Adrenal gland (tissue), 12 donors: ENCODE data around the gene AMZ1. TPM values are rescaled to one million over a fixed set of nuclear protein-coding genes. Genes with fewer than 3 reads are reported as not detected.
A peak's percentile ranks its signal among the peaks of the same experiment; 100 is the strongest.

Source experiments
- DNase-seq, 7 donors: peaks; one replicate each; pipeline ENCODE4 v3.0.0-alpha.2; 2019 to 2020
- H3K27ac ChIP-seq, 5 donors: fragments of 200-600 bp; sonication (generic) in 4 of 5; 1 replicate in 3 of 5; 2 replicates in 2 of 5; pipeline versions ENCODE4 v1.5.1 to v1.8.0; 2016 to 2020; ENCODE audit warnings: mild to moderate bottlenecking in 1 of 5
- H3K27me3 ChIP-seq: fragments of 200-600 bp; 2 replicates; pipeline ENCODE4 v1.8.0; 2021
- H3K36me3 ChIP-seq, 2 donors: fragments of 200-600 bp; replicated peaks in 1 of 2; 1 replicate in 1 of 2; 2 replicates in 1 of 2; pipeline versions ENCODE4 v1.5.1 to v1.8.0; 2018 to 2022
- H3K4me1 ChIP-seq, 2 donors: fragments of 200-600 bp; replicated peaks in 1 of 2; 1 replicate in 1 of 2; 2 replicates in 1 of 2; pipeline versions ENCODE4 v1.5.1 to v1.8.0; 2018 to 2021
- H3K4me3 ChIP-seq, 4 donors: fragments of 200-600 bp; sonication (generic) in 3 of 4; one replicate each; pipeline ENCODE4 v1.5.1; 2016 to 2018
- H3K9me3 ChIP-seq, 3 donors: fragments of 200-600 bp; sonication (generic) in 1 of 3; replicated peaks in 1 of 3; 1 replicate in 2 of 3; 2 replicates in 1 of 3; pipeline versions ENCODE4 v1.5.1 to v1.8.0; 2016 to 2021
- POLR2A ChIP-seq, 2 donors: fragments of 450-650 bp; IDR thresholded peaks; one replicate each; pipeline ENCODE4 v1.6.1; 2017; ENCODE audit warnings: antibody characterized with exemption in 2 of 2, mild to moderate bottlenecking in 2 of 2, moderate library complexity in 1 of 2
- WGBS, 4 donors: extraction: QIAGEN DNeasy Blood & Tissue Kit in 2 of 4; methylation state at CpG; one replicate each; pipeline versions ENCODE4 v1.1.5 to v1.1.7; 2013 to 2017; 5-methylcytosine and 5-hydroxymethylcytosine counted together
- intact Hi-C, 2 donors: fragments of 100-400 bp; cut with DNase I; formaldehyde crosslinking; loops; one replicate each; pipeline versions ENCODE4 v1.14.1 to v1.15.0; 2022 to 2023
- polyA plus RNA-seq, 3 donors: library from polyadenylated mRNA; stranded (reverse); fragments of 200-250 nt in 2 of 3; fragments of 350-450 nt in 1 of 3; fragmentation: Illumina TruSeq in 1 of 3; extraction: RNeasy Lipid Tissue Mini Kit (QIAGEN cat#74804) in 1 of 3; gene quantifications; one replicate each; pipeline ENCODE4 v1.2.3, GENCODE V29; 2013 to 2014
- total RNA-seq, 9 donors: library from RNA; depleted of rRNA in 4 of 9; stranded (reverse); fragments of >200 nt in 4 of 9; fragments of 120-200 nt in 1 of 9; fragmentation: NEBNext Ultra II Directional in 1 of 9; extraction: Animal tissue kit (Norgen Biotek cat#: 25700) in 1 of 9; gene quantifications; one replicate each; pipeline versions ENCODE4 v1.1.0 to v1.2.4, GENCODE V29; 2013 to 2023
- TF ChIP-seq, protein P1 (sequence below), 6 experiments: fragments of 450-650 bp in 4 of 6; fragments of 200-600 bp in 2 of 6; sonication (generic) in 1 of 6; IDR thresholded peaks; 1 replicate in 5 of 6; 2 replicates in 1 of 6; pipeline versions ENCODE4 v1.5.1 to v1.8.0; 2016 to 2021; ENCODE audit warnings: antibody characterized with exemption in 6 of 6, mild to moderate bottlenecking in 2 of 6, moderate library complexity in 1 of 6
- donor health status: healthy with polysubstance abuse.
- donor health status: Bipolar disorder and iron deficiency.
- donor health status: DM: yes; HTN: yes; CAD: no.
- donor health status: DM: no; HTN: no; CAD: no.
- donor health status: DM: no; HTN: no; CAD: no.
- donor health status: DM: yes; HTN: yes; CAD: no.

AMZ1 gene
- total and polyA plus RNA-seq, 12 donors, result 0.06 to 0.36 (median 0.11) TPM; not detected in 6

DNA sequence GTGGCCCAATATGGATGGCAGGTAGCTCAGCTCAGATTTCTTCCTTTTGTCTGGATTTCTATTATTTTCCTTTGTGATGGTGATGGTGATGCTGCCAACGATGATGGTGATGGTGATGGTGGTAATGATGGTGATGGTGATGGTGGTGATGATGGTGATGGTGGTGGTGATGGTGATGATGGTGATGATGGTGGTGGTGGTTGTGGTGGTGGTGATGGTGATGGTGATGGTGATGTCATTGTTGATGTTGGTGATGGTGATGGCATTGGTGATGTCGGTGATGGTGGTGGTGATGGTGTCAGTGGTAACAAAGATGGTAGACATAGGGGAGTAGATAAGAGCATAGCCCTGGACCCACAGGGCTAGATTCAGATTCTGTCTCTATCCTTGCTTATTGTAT, 30.8 kb upstream of the AMZ1 start:
- Histone ChIP-seq H3K27me3 (no peaks in the 10 kb centered on the region), H3K36me3 (peaks cover 0 to 37% of the 10 kb centered on the region in 2 donors), H3K9me3 (no peaks in the 10 kb centered on the region), H3K4me3 (no peak overlapping the region), H3K4me1 (no peaks in the 10 kb centered on the region), H3K27ac (no peak overlapping the region)
- 77 to 100% (median 95%) methylated on average over 2 of the region's 2 CpGs for WGBS, 4 donors
- TF ChIP-seq, protein P1, sequence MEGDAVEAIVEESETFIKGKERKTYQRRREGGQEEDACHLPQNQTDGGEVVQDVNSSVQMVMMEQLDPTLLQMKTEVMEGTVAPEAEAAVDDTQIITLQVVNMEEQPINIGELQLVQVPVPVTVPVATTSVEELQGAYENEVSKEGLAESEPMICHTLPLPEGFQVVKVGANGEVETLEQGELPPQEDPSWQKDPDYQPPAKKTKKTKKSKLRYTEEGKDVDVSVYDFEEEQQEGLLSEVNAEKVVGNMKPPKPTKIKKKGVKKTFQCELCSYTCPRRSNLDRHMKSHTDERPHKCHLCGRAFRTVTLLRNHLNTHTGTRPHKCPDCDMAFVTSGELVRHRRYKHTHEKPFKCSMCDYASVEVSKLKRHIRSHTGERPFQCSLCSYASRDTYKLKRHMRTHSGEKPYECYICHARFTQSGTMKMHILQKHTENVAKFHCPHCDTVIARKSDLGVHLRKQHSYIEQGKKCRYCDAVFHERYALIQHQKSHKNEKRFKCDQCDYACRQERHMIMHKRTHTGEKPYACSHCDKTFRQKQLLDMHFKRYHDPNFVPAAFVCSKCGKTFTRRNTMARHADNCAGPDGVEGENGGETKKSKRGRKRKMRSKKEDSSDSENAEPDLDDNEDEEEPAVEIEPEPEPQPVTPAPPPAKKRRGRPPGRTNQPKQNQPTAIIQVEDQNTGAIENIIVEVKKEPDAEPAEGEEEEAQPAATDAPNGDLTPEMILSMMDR (IDR thresholded peaks at IDR 0.05), result no peak
- TF ChIP-seq POLR2A (IDR thresholded peaks at IDR 0.05), result no peak
- intact Hi-C loops, result no loop called here
- no peak for DNase-seq

DNA sequence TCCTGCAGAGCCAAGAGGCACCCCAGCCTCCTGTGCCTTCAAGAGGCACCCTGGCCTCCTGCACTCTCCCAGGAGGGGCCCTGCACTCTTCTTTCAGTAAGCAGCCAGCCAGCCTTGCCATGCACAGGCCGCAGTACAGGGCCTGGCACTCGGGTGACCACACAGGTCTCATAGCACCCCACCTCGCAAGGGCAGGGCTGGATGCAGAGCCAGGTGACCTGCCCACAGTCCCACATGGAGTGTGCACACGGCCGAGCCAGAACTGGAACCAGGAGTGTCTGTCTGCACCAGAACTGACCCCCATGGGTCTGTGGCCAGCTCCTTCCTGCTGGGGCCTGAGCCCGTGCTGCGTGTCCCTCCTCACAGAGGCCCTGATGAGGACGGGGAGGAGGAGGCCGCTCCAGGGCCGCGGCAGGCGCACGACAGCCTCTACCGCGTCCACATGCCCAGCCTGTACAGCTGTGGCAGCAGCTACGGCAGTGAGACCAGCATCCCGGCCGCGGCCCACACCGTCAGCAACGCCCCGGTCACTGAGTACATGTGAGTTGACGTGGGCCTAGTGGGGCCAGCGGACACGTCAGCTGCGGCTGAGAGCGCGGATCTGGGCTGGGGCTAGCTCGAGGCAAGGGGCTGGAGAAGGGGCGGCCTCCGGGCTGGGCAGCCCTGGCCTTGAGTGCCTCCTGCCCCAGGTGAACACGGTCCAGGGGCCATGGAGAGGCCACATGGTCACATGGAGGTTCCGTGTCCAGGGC, 29.9 kb upstream of the AMZ1 start:
- H3K36me3 ChIP-seq, result peaks cover 0 to 38% of the 10 kb centered on the region in 2 donors

DNA sequence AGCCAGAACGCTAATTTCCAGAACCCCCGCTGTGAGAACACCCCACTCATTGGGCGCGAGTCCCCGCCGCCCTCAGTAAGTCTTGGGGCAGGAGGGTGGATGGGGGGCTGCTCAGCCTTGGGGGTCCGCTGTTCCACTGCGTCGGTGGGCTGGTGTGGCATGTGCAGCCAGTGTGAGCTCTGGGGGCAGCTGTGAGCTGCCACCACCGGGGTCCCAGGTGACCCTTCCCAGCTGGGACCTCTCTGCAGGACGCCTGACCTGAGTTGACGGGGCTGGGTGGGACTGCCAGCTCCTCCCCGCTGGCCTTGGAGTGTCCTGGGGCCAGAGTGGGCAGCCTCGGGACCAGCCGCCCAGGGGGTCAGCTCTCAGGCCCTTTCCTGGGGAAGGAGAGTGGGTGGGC, 29.1 kb upstream of the AMZ1 start:
- no peak for TF ChIP-seq POLR2A (IDR thresholded peaks at IDR 0.05)
- TF ChIP-seq, protein P1 (IDR thresholded peaks at IDR 0.05), result no peak
- Histone ChIP-seq H3K4me1 (peaks cover 17% of the 10 kb centered on the region in 2 donors), H3K27me3 (no peaks in the 10 kb centered on the region), H3K36me3 (peaks cover 0 to 38% of the 10 kb centered on the region in 2 donors), H3K9me3 (no peaks in the 10 kb centered on the region), H3K4me3 (no peak overlapping the region), H3K27ac (no peak overlapping the region)
- DNase-seq, result peak in 1 of 7 donors; percentile 19
- intact Hi-C loops, result no loop called here
- 90 to 94% (median 91%) methylated on average over 5 to 15 of the region's 15 CpGs; no CpG with 5 or more reads in 1 of the 4 donors for WGBS, 4 donors

More for the DNA sequence above, 29.9 kb upstream of the AMZ1 start:
- no peak overlapping the region for H3K27ac ChIP-seq
- TF ChIP-seq POLR2A (IDR thresholded peaks at IDR 0.05), result no peak
- H3K4me1 ChIP-seq, result peaks cover 9% of the 10 kb centered on the region in 2 donors
- DNase-seq, result peak in 1 of 7 donors; percentile 24
- H3K4me3 ChIP-seq, result no peak overlapping the region
- no peaks in the 10 kb centered on the region for H3K27me3 ChIP-seq
- H3K9me3 ChIP-seq, result no peaks in the 10 kb centered on the region
- 93 to 97% (median 96%) methylated on average over 6 to 33 of the region's 33 CpGs for WGBS, 4 donors
- intact Hi-C loops, result no loop called here

DNA sequence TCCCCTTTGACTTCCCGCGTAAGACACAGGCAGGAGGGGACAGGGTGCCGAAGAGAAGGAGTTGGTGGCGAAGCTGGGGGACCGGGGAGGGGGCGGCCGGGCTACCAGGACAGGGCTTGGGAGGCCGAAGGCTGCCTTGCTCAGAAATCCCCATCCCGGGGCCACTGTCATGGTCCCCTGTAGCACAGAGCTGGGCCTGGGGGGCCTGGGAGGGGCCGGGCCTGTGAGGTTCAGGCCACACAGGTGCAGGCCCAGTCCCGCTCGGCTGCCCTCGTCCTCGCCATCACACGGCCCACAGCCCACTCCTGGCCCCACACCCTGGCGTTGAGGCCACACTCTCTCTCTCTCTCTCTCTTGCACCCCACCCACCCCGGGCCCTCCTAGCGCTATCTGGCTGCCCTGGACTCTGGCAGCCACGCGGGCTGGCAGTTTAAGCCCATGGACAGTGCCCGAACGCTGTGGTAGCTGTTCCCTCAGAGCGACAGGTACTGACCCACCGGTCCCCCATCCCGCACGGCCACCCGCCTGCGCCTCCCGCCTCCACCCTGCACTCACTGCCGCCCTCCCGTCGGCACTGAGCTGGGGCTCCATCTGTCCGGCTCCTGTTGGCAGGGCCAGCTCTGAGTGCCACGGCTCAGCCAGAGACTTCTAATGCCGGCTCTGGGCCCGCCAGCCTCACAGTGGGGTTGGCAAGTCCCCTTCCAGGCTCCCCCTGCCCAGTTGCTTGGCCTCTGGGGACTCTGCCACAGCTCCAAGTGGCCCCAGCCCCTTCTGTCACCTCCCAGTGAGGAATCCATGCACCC, 28.2 kb upstream of the AMZ1 start:
- Histone ChIP-seq H3K9me3 (no peaks in the 10 kb centered on the region), H3K4me3 (no peak overlapping the region), H3K27ac (no peak overlapping the region), H3K27me3 (no peaks in the 10 kb centered on the region), H3K36me3 (peaks cover 0 to 38% of the 10 kb centered on the region in 2 donors), H3K4me1 (peaks cover 17 to 21% of the 10 kb centered on the region in 2 donors)
- no peak for DNase-seq
- no peak for TF ChIP-seq POLR2A (IDR thresholded peaks at IDR 0.05)
- TF ChIP-seq, protein P1 (IDR thresholded peaks at IDR 0.05), result no peak
- WGBS, 4 donors, result 93 to 97% (median 94%) methylated on average over 12 to 36 of the region's 36 CpGs
- intact Hi-C loops, result loop anchor here in 1 of 2 donors (10.0 kb wide), 1 partner anchor 185 kb away; the partner anchor contains the start of gene GRIFIN
